K562 (cell line): ENCODE measurements around the gene EXOC4. TPM values are rescaled to one million over a fixed set of nuclear protein-coding genes. Genes with fewer than 3 reads are reported as not detected.

ENCODE experiments used
- ATAC-seq: fragments of 200-7000 bp; cut with Tn5 transposase; 3 replicates; pipeline ENCODE4 v1.9.1; 2020; ENCODE audit warnings: moderate library complexity
- BruUV-seq: library from RNA; stranded (reverse); fragments of 400-500 nt; replicated peaks from 2 replicates; lab custom pipeline; 2021; lab: Mats Ljungman, UMichigan
- CTCF ChIA-PET: fragments of 300-600 bp; formaldehyde crosslinking; extraction: SDS; loops from one replicate; lab custom pipeline; 2021; ENCODE audit warnings: low intra/inter-chr PET ratio; lab: Yijun Ruan, JAX
- POLR2A ChIA-PET: fragments of 300-600, 350-650 bp; sonication (Branson Sonifier 250); formaldehyde crosslinking; extraction: SDS; loops from one replicate; lab custom pipeline; 2021; ENCODE audit warnings: antibody characterized with exemption, inconsistent platforms; lab: Yijun Ruan, JAX
- DNase-seq, 4 experiments: peaks; one replicate each; pipeline versions ENCODE4 v3.0.0 to v3.0.0-alpha.2; 2011 to 2018; ENCODE audit warnings: low spot score in 3 of 4, mixed read lengths in 3 of 4; ENCODE audit errors: extremely low read depth in 1 of 4
- FAIRE-seq: peaks from 2 replicates; lab custom pipeline; 2011; peaks lifted over from hg19 to GRCh38; lab: Jason Lieb, UNC
- H2AFZ ChIP-seq: 2 replicates; pipeline ENCODE4 v1.6.0; 2011; ENCODE audit warnings: low read depth, low read length, control low read depth, inconsistent platforms
- H3K27ac ChIP-seq: fragments of 200-600 bp; 3 replicates; pipeline ENCODE4 v1.8.0; 2011; ENCODE audit warnings: low read depth, mild to moderate bottlenecking, control low read depth, inconsistent platforms, low read length, moderate library complexity, mixed read lengths; ENCODE audit errors: extremely low read depth
- H3K27me3 ChIP-seq, 2 experiments: fragments of 300-600 bp in 1 of 2; 2 replicates in 1 of 2; 3 replicates in 1 of 2; pipeline versions ENCODE4 v1.6.0 to v1.8.0; 2011; ENCODE audit warnings: inconsistent platforms in 2 of 2, low read length in 2 of 2, mild to moderate bottlenecking in 1 of 2, mixed read lengths in 1 of 2, moderate library complexity in 1 of 2; ENCODE audit not compliant: control insufficient read depth in 2 of 2, insufficient read depth in 2 of 2
- H3K36me3 ChIP-seq: fragments of 300-600 bp; 3 replicates; pipeline ENCODE4 v1.8.0; 2011; ENCODE audit warnings: mild to moderate bottlenecking, low read length, inconsistent platforms; ENCODE audit not compliant: control insufficient read depth, insufficient read depth
- H3K4me1 ChIP-seq, 2 experiments: fragments of 200-600 bp in 1 of 2; replicated peaks in 1 of 2; 2 replicates in 1 of 2; 3 replicates in 1 of 2; pipeline versions ENCODE4 v1.5.1 to v1.8.0; 2011; ENCODE audit warnings: inconsistent platforms in 2 of 2, low read length in 2 of 2, mild to moderate bottlenecking in 1 of 2, mixed read lengths in 1 of 2, moderate library complexity in 1 of 2; ENCODE audit not compliant: control insufficient read depth in 2 of 2, insufficient read depth in 2 of 2
- H3K4me2 ChIP-seq: 2 replicates; pipeline ENCODE4 v1.6.1; 2011; ENCODE audit warnings: low read length, control low read depth, inconsistent platforms, mixed read lengths; ENCODE audit not compliant: insufficient read depth
- H3K4me3 ChIP-seq: fragments of 200-600 bp; sonication (generic), shearing (Covaris generic); 2 replicates; pipeline ENCODE4 v1.5.1; 2016; ENCODE audit warnings: control low read depth, inconsistent platforms
- H3K79me2 ChIP-seq: fragments of 200-600 bp; 3 replicates; pipeline ENCODE4 v1.8.0; 2011; ENCODE audit warnings: low read length, inconsistent platforms; ENCODE audit not compliant: control insufficient read depth, insufficient read depth
- H3K9ac ChIP-seq, 2 experiments: 2 replicates each; pipeline versions ENCODE4 v1.6.0 to v1.6.1; 2011; ENCODE audit warnings: low read depth in 2 of 2, low read length in 2 of 2, control low read depth in 1 of 2, inconsistent platforms in 1 of 2, mild to moderate bottlenecking in 1 of 2, mixed read lengths in 1 of 2; ENCODE audit not compliant: insufficient read depth in 1 of 2
- H3K9me1 ChIP-seq: one replicate; pipeline ENCODE4 v1.6.0; 2011; ENCODE audit warnings: inconsistent platforms, mild to moderate bottlenecking, low read length, moderate library complexity; ENCODE audit not compliant: control insufficient read depth, insufficient read depth
- H3K9me3 ChIP-seq: replicated peaks from 2 replicates; pipeline ENCODE4 v1.5.1; 2011; ENCODE audit warnings: low read depth, low read length, inconsistent platforms; ENCODE audit not compliant: control insufficient read depth, insufficient read depth
- H4K20me1 ChIP-seq: replicated peaks from 2 replicates; pipeline ENCODE4 v1.6.1; 2011; ENCODE audit warnings: low read length, inconsistent platforms, mixed read lengths; ENCODE audit not compliant: control insufficient read depth, insufficient read depth
- ATF7 ChIP-seq: fragments of 450-650 bp; IDR thresholded peaks from 2 replicates; pipeline ENCODE4 v1.7.1; 2014; ENCODE audit warnings: mild to moderate bottlenecking, moderate library complexity
- CHCHD3 ChIP-seq: fragments of 250-450 bp; sonication (Bioruptor Pico); IDR thresholded peaks from 2 replicates; pipeline ENCODE4 v2.1.2; 2022; ENCODE audit warnings: mild to moderate bottlenecking
- CREB1 ChIP-seq, 2 experiments: sonication (generic) in 1 of 2; formaldehyde crosslinking in 1 of 2; IDR thresholded peaks; 2 replicates each; pipeline versions ENCODE4 v1.6.1 to v1.8.0; 2012 to 2022; ENCODE audit warnings: inconsistent platforms in 1 of 2, mild to moderate bottlenecking in 1 of 2, missing genetic modification reagents in 1 of 2, moderate library complexity in 1 of 2
- CREBBP ChIP-seq: IDR thresholded peaks from one replicate; pipeline ENCODE4 v1.6.1; 2012; ENCODE audit warnings: low read depth, mild to moderate bottlenecking, control low read depth, inconsistent platforms, low read length
- HNRNPK ChIP-seq: fragments of 200-400 bp; formaldehyde crosslinking; IDR thresholded peaks from one replicate; pipeline ENCODE4 v1.6.1; 2018; ENCODE audit warnings: mild to moderate bottlenecking, low read depth, low read length; ENCODE audit not compliant: poor library complexity, severe bottlenecking
- L3MBTL2 ChIP-seq: fragments of 450-650 bp; IDR thresholded peaks from 2 replicates; pipeline ENCODE4 v1.6.1; 2016; ENCODE audit warnings: mild to moderate bottlenecking, moderate library complexity
- MEIS2 ChIP-seq: fragments of 450-650 bp; IDR thresholded peaks from 2 replicates; pipeline ENCODE4 v1.6.1; 2014; ENCODE audit warnings: mild to moderate bottlenecking; ENCODE audit not compliant: partially characterized antibody
- PCBP1 ChIP-seq: fragments of 200-400 bp; formaldehyde crosslinking; IDR thresholded peaks from 2 replicates; pipeline ENCODE4 v1.6.1; 2018; ENCODE audit warnings: mild to moderate bottlenecking, low read depth, low read length; ENCODE audit not compliant: poor library complexity, severe bottlenecking
- SIN3B ChIP-seq: fragments of 450-650 bp; IDR thresholded peaks from 2 replicates; pipeline ENCODE4 v1.6.1; 2017; ENCODE audit warnings: low read depth, mild to moderate bottlenecking, moderate library complexity
- TEAD1 ChIP-seq, 2 experiments: fragments of 450-650 bp in 1 of 2; sonication (generic) in 1 of 2; formaldehyde crosslinking; IDR thresholded peaks; 2 replicates each; pipeline versions ENCODE4 v1.4.0 to v1.8.0; 2020 to 2022; ENCODE audit warnings: mild to moderate bottlenecking in 2 of 2, missing genetic modification reagents in 1 of 2
- ZNF75A ChIP-seq: fragments of 450-650 bp; formaldehyde crosslinking; IDR thresholded peaks from 2 replicates; pipeline ENCODE4 v1.4.0; 2020; ENCODE audit warnings: mild to moderate bottlenecking
- WGBS: fragments of 100-300 bp; shearing (Covaris generic); methylation state at CpG from one replicate; pipeline ENCODE4 v1.1.6; 2016; ENCODE audit warnings: low coverage, mixed read lengths; ENCODE audit not compliant: insufficient coverage; ENCODE audit errors: missing lambda C conversion rate; 5-methylcytosine and 5-hydroxymethylcytosine counted together
- in situ Hi-C: fragments of 300-500 bp; cut with MboI; formaldehyde crosslinking; loops from 4 replicates; pipeline ENCODE4 v1.15.0; 2018; ENCODE audit warnings: inconsistent platforms, mixed read lengths
- intact Hi-C: fragments of 100-400 bp; cut with micrococcal nuclease; formaldehyde crosslinking; loops from 2 replicates; pipeline ENCODE4 v1.14.2; 2022
- polyA plus RNA-seq, 8 experiments: library from polyadenylated mRNA; depleted of rRNA in 4 of 8; stranded (reverse) in 5 of 8; unstranded in 3 of 8; fragments of >200 nt; fragmentation: Nextera tagmentation in 2 of 8; fragmentation: Illumina TruSeq in 1 of 8; extraction: Ambion mirVana in 2 of 8; extraction: Trizol in 1 of 8; gene quantifications; 2 replicates each; pipeline versions ENCODE4 v1.2.1 to v1.2.3, GENCODE V29; 2011 to 2014; ENCODE audit warnings: inconsistent platforms in 1 of 8, missing spikeins in 1 of 8
- total RNA-seq, 7 experiments: library from RNA; depleted of rRNA in 6 of 7; stranded (reverse); fragments of >200 nt in 6 of 7; fragmentation: Illumina TruSeq in 2 of 7; extraction: Trizol in 2 of 7; gene quantifications; 2 replicates each; pipeline versions ENCODE4 v1.2.1 to v1.2.3, GENCODE V29; 2011 to 2021; ENCODE audit warnings: low replicate concordance in 1 of 7

The EXOC4 gene
- total and polyA plus RNA-seq, 9 of the 15 experiments (the other 6 are each of a cell fraction or from before 2014, with no cell fraction given), result 18.5 to 73.1 (median 46.6) TPM

GRCh38 chr7:133699386-133699785 lies 446.5 kb downstream of the EXOC4 start:
- H2AFZ ChIP-seq, result no peak overlapping the region
- H3K4me3 ChIP-seq, result no peak overlapping the region
- POLR2A ChIA-PET, result interaction anchor here (0.9 to 1.2 kb wide), 2 partner anchors 8 to 9 kb away, joined by 3 to 4 read pairs; no protein-coding TSS in a partner anchor
- BruUV-seq, result no TSS peak
- no peaks in the 10 kb centered on the region for H3K27me3 ChIP-seq
- H3K4me1 ChIP-seq, result no peaks in the 10 kb centered on the region
- CTCF ChIA-PET, result no interaction called here
- FAIRE-seq (no peak), ATAC-seq (peak; percentile 35; the same call in 1 of the 3 replicates), DNase-seq (peak in 1 of 4 experiments; percentile 10)
- H3K36me3 ChIP-seq, result no peaks in the 10 kb centered on the region
- H4K20me1 ChIP-seq, result no peaks in the 10 kb centered on the region; the same call in 1 of the 2 replicates
- in situ Hi-C loops (no loop called here), intact Hi-C loops (no loop called here)
- no peak overlapping the region for H3K9ac ChIP-seq
- no peaks in the 10 kb centered on the region for H3K9me3 ChIP-seq
- H3K9me1 ChIP-seq, result no peaks in the 10 kb centered on the region
- H3K79me2 ChIP-seq, result no peaks in the 10 kb centered on the region
- whole genome bisulfite sequencing, result 20% methylated on average over 4 of the region's 4 CpGs
- no peak overlapping the region for H3K27ac ChIP-seq
- TF ChIP-seq MEIS2, result peak; percentile 28
- no peak for TF ChIP-seq CREB1 (IDR thresholded peaks at IDR 0.05)
- TF ChIP-seq CREB1 (CRISPR knock-in tag; IDR thresholded peaks at IDR 0.05), result no peak
- TF ChIP-seq TEAD1 (CRISPR knock-in tag; IDR thresholded peaks at IDR 0.05), result 0 out of 4 replicates have a peak, but pooled peaks of 1 of the 2 experiments have one; percentile 5
- TF ChIP-seq ATF7, result no peak
- no peak for TF ChIP-seq CHCHD3 (CRISPR knock-in tag)
- H3K4me2 ChIP-seq, result no peak overlapping the region

DNA sequence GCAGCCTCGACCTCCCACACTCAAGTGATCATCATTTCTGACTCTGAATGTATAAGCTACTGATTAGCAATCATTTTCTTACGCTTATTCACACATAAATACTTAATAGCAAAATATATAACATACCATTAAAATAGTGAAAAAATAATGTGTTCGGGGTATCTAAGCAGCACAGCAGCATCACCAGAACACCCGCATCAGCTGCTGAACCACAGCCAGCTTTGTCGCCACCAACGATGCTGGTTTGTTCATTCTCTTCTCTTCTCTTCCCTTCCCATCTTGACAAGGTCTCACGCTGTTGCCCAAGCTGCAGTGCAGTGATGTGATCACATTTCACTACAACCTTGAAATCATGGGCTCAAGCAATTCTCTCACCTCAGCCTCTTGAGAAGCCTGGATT lies 449.2 kb downstream of the EXOC4 start:
- no peak for DNase-seq
- intact Hi-C loops, result no loop called here
- Histone ChIP-seq H3K36me3 (no peaks in the 10 kb centered on the region), H3K27me3 (no peaks in the 10 kb centered on the region), H3K4me3 (no peak overlapping the region), H3K9ac (no peak overlapping the region), H3K4me2 (no peak overlapping the region), H3K79me2 (no peaks in the 10 kb centered on the region), H3K4me1 (no peaks in the 10 kb centered on the region), H4K20me1 (no peaks in the 10 kb centered on the region; the same call in 1 of the 2 replicates), H2AFZ (no peak overlapping the region), H3K27ac (no peak overlapping the region), H3K9me3 (no peaks in the 10 kb centered on the region), H3K9me1 (no peaks in the 10 kb centered on the region)
- CTCF ChIA-PET, result no interaction called here
- POLR2A ChIA-PET, result no interaction called here
- BruUV-seq, result no TSS peak
- no peak for ATAC-seq
- in situ Hi-C loops, result no loop called here
- peak; percentile 41 for TF ChIP-seq PCBP1
- no peak for TF ChIP-seq CREBBP
- TF ChIP-seq HNRNPK, result peak; percentile 83
- TF ChIP-seq ZNF75A (CRISPR knock-in tag), result no peak
- TF ChIP-seq L3MBTL2, result no peak
- no peak for TF ChIP-seq SIN3B
- 33% methylated on average over 6 of the region's 7 CpGs for WGBS
- FAIRE-seq, result no peak
